Right kidney (tissue), 1 donor: ENCODE measurements around the gene C20orf204.

ENCODE experiments used
- DNase-seq: peaks from one replicate; pipeline ENCODE4 v3.0.0-alpha.2; 2016

Gene C20orf204

DNA sequence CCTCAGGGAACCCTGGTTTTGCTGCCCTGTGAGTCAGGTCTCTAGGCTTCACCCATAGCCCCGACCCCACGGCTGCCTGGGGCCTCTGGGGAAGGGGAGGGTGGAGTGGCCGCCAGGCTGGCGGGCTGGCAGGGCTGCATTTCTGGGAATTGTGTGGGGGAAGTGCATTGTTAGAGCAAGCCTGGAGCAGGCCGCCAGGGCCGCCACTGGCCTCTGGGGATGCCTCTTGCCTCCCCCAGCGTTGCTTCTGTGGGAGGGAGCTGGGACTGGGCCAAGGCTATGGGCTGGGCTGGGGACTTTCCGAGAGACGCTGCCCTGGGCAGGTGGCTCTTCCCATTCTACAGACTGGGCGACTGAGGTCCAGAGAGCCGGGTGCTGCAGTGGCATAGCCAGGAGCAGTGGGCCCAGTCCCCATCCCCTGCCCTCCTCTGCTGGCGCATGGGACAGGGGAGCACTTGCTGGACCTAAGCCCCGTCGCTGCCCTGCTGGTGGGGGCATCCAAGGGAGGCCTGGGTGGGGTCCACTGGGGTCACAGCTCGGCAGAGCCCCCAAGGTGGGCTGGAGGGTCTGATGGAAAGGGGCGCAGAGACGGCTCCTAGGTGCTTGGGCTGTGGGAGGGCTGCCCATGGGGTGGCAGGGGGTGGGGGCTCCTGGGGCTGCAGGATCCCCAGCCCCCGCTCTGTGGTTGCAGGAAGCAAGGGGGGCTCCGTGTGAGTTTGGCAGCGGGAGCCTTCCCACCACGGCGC is 20.1 kb downstream of the C20orf204 start:
- DNase-seq = no peak

- no peak for DNase-seq
These were observed 20.6 kb downstream of the C20orf204 start for GRCh38 chr20:64056639-64056888.

DNA sequence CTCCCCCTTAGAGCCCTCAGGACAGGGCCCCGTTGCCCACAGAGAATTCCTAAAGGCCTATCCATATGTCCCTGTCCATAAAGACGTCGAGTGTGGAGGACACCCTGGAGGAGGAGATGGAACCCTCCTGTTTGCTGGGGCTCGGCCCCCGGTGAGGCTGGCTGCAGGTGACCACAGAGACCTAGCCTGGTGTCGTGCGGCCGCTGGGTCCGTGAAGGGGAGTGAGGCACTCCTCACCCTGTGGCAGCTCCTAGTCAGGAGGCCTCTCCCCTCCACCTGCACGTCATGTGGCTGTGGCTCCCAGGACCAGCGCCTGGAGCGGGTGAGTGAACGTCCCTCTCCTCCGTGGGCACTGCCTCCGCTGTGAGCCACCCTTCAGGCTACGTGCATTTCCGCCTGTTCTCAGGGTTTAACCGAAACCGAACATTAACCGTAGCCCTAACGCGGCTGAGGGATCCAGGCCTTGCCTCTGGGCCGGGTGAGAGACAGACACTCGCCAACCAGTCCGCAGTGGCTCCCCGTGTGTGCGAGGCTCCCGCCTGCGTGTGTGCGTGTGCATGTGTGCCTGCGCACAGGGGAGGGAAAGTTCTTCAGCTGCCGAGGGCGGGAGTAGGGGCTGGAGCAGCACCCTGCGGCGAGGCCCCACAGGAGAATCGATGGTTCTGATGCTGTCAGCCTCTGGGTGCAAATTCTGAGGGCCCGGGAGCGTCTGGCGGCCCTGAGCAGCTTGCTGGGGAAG is 21.1 kb downstream of the C20orf204 start:
- DNase-seq = no peak

DNA sequence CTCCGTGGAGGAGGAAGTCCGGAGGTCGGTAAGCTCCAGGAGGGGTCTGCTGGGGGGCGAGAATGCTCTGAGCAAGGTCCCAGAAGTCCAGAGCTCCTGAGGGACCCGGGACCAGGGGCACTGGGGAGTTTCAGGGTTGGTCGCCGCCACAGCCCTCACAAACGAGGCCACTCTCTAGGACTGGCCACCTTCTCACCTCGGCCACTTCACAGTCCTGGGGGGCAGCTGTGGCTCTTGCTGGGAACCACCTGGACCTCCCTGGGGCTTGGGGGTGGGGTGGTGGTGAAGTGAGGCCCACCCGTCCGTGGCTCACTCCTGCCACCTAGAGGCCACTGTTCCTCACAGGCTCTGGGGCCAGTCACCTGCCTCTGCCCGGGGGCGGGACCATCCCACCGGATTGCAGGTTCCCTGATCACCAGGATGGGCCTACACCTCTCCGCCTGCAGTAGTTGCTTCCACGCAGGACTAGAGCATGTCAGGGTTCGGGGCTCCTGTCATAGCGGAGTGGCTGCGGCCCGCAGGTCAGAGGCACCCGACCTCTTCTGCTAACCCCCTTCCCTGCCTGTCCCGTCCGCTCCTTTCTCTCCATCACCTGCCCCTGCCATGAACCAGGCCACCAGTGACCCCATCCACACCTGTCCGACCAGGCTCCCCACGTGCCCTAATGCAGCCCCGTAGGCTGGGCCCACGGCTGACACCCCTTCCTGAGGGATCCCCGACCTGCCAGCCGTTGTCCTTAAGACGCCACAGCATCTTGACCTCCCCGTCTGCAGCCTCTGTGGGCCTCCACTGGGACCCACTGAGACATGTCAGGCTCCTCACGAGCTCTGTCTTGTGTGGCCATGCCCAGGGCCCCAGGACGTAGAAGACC is 21.9 kb downstream of the C20orf204 start:
- peak; percentile 70 for DNase-seq

DNA sequence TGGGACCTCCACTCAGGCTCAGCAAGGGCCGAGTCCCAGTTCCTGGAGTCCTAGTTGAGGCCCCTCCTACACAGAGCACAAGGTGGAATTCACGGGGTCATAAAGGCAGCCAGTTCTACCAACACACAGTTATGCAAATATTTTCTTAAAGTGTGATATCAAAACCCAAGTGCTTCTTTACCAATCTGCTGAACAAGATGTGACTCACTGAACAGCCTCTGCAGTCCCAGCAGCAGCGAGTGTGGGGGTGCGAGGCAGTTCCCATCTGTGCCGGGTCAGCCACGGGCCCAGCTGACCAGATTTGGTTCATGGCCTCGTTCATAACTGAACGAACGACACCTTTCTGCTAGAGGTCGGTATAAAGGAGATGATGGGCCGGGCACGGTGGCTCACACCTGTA is 22.6 kb downstream of the C20orf204 start:
- no peak for DNase-seq

DNA sequence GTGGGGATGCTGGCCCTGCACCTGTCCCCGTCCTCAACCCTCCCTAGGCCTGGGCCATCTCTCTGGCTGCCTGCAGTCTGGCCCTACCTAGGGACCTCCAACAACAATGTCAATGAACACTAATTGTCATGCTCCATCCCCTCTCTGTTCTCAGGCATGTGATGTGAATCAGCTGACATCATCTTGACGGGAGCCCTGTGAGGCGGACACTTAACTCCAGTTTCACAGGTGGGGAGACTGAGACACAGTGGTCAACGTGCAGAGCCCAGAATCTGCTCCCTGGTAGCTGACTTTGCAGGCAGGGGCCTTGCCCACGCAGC is 26.3 kb downstream of the C20orf204 start:
- no peak for DNase-seq

DNA sequence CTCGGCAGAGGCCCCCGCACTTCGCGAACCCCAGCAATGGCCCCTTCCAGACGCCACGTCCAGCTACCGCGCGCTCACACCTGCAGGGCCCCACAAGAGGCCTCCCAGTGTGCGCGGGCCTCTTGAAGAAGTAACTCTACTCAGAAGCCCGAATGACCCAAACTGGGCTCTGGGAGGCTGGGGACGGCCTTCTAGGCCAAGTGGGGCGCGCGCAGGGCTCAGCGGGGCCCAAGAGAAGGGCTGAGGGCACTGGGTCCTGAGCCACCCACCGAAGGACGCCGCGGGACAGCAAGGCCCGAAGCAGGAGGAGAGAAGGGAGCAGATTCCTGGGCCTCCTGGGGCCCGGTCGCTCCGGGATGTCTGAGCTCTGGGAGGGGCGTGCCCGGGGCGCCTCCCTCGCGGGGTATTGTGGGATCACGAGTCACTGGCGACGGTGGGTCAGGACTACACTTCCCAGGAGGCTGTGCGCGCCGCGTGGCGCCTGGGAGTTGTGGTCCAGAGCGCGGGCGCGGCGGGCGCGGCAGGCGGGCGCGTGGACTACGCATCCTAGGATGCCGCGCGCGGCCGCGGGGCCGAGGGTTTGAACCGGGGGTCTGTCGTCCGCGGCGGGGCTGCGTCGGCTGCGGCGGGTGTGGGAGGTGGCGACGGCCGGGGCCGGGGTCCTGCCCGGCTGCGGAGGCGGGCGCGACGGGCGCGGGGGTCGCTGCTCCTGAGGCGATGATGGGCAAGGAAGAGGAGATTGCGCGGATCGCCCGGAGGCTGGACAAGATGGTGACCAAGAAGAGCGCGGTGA is 26.8 kb downstream of the C20orf204 start, which contains the start of gene TCEA2:
Gene TCEA2 (plus strand): TSS at position 603 of the 793 bp plus-strand sequence. CDS start 115 bp downstream, at position 718.
- peak; percentile 92 for DNase-seq

DNA sequence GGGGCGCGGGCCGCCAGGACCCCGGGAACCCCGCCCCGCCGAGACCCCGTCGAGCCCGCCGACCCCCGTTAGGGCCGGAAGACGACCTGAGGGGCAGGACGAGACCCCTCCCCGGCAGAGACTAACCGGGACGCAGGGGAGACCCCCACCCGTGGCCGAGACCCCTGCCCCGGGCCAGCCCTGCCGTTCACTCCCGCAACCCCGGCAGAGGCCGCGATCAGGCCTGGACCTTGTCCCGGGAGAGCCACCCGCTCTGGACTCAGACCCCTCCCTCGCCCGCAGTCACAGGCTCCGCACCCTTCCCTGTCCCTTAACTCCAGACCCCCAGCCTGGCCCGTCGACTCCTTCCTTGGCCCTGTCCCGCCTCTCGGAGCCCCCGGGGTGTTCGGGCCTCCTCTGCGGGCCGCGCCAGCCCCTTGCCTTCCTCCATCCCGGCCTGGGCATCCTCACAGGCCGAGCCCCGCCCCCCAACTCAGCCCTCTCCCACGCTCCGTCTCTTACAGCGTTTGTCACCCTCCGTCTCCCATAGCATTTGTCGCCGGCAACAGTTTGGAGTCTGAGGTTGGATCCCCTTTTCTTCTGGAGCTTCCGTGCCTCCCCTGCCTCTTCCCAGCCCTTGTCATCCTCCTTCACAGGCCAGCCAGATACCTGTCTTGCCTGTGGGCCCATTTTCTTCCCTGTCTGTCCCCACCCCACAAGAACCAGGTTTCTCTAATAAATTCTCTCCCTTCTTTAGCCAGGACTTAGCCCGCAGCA is 27.6 kb downstream of the C20orf204 start:
- DNase-seq = peak; percentile 72

DNA sequence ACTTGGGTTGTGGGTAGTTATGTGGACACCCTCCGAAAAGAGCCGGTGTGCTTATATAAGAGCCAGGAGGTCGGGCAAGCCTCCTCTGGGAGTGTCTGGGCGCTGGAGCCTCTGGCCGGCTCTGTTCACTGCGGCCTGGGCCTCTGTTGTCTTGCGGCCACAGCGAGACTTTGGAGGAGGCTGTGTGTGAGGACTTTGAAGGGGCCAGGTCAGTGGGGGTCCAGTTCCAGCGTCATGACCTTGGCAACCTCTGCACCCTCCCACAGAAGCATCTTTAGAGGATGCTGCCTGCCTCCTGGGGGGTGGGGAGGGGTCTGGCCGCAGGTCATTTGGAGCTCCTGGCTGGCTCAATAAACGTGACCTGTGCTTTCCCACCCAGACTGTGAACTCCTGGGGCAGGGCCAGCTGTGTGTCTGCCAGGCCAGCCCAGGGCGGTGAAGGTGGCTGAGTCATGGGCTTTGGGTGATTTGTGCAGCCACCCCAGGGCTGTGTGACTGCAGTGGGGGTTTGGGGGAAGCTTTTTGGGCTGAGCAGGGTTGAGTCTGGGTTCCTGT is 28.2 kb downstream of the C20orf204 start:
- DNase-seq = no peak

GRCh38 chr20:64065062-64065973 is 29.3 kb downstream of the C20orf204 start:
- DNase-seq = no peak

GRCh38 chr20:64065974-64066343 is 30.0 kb downstream of the C20orf204 start:
- no peak for DNase-seq

DNA sequence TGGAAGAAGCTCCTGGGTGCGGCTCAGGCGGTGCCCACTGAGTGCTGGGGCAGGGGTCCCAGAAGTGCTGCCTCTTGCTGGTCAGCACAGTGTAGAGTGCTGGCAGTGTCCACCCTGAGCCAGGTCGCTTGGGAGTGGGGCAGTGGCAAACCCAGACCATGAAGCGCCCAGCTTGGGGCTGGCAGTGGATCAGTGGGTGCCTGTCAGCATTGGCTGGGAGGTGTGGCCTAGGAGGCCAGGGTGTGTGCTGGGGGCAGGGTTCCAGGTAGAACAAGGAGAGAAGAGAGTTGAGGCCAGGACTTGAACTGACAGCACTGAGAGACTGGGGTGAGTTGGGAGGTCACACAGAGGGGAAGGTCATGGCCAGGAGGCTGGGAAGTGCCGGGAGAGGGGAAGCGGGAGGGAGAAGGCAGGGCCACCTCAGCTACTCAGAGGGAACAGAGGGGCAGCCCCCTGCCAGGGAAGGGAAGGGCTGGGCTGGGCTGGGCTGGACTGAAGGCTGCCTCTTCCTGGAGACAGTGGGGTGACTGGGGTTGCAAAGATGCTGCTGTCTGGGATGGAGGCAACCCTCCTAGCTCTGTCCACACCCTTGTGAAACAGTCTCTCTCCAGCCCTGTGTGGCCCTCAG is 31.1 kb downstream of the C20orf204 start:
- DNase-seq = no peak

DNA sequence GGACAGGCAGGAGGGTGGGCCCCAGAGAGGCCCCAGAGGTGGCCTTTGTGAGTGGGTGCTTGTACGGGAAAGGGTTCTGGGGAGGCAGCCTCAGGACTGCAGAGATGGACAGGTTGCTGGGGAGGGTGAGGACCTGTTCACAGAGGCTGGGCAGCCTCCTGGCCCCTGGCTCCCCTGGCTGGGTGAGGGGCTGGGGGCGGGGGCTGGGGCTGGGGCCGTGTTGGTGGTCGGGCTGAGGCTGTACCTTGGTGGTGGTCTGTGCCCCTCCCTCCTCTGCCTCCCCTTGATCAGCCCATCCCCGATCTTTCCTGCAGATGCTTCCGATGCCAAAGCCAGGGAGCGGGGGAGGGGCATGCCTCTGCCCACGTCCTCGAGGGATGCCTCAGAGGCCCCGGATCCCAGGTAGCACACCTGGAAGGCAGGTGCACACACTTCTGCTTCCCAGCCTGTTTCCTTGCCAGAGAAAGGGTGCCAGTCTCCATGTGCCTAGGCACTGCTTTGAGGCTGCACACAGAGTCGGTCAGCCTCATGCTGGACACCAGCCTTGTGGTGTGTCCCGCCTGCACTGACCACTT is 31.8 kb downstream of the C20orf204 start:
- DNase-seq = no peak

- DNase-seq = no peak
These were observed 32.6 kb downstream of the C20orf204 start for GRCh38 chr20:64068386-64069208.

DNA sequence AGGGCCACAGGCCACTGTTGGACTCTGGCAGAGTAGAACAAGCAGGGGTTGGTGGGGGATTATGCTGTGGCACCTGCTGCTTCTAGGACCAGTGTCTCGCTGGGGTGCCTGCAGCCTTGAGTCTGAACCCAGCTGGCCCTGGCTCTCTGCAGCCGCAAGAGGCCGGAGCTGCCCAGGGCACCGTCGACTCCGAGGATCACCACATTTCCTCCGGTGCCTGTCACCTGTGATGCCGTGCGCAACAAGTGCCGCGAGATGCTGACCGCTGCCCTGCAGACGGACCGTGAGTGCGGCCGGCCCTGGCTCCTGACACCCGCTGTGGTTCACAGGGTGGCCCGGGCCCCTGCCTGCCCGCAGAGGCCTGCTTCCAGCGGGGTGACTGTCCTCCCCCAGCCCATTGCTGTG is 33.2 kb downstream of the C20orf204 start:
- no peak for DNase-seq

- DNase-seq = peak; percentile 56
These were observed 33.7 kb downstream of the C20orf204 start for GRCh38 chr20:64069614-64070243.

- no peak for DNase-seq
These were observed 34.4 kb downstream of the C20orf204 start for GRCh38 chr20:64070244-64070993.
